Measurements from ENCODE around the gene GALR1.

GRCh38 chr18:77207540-77207939, 42.1 kb upstream of the GALR1 start:
- TF ChIP-seq POLR2A (IDR thresholded peaks at IDR 0.05), result no peak
- peak in 11 of 12 donors; percentile 31 to 63 (median 47) for TF ChIP-seq CTCF (IDR thresholded peaks at IDR 0.05)

All from heart left ventricle (tissue), 13 donors.